GM21390 (cell line): Measurements from ENCODE around the gene ACOX3.
"Not testable (repeated sequence)": the region's sequence is repeated elsewhere in the genome, so short reads cannot be mapped to it uniquely, and the experiment has no call there.

ENCODE experiments used
- ATAC-seq: cut with Tn5 transposase; IDR thresholded peaks from one replicate; pipeline ENCODE4 v1.9.1; 2021; ENCODE audit not compliant: unreplicated experiment

Gene ACOX3

DNA sequence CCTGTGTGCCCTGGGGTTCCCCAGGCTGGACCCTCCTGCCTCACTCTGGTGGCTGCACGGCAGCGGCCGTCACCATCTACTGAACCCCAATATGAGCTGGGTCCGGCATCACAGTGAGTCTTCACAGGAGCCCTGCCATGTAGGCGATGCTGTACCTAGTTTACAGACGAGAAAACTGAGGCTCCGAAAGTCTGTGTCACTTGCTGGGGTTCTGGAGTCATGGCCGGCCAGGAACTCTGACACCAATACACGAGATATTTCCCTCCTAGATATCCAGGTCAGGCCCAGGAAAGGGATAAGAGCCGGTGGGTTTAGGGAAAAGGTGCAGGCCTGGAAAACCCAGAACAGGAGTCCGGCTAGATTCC, 96.6 kb downstream of the ACOX3 start:
- no peak for ATAC-seq

DNA sequence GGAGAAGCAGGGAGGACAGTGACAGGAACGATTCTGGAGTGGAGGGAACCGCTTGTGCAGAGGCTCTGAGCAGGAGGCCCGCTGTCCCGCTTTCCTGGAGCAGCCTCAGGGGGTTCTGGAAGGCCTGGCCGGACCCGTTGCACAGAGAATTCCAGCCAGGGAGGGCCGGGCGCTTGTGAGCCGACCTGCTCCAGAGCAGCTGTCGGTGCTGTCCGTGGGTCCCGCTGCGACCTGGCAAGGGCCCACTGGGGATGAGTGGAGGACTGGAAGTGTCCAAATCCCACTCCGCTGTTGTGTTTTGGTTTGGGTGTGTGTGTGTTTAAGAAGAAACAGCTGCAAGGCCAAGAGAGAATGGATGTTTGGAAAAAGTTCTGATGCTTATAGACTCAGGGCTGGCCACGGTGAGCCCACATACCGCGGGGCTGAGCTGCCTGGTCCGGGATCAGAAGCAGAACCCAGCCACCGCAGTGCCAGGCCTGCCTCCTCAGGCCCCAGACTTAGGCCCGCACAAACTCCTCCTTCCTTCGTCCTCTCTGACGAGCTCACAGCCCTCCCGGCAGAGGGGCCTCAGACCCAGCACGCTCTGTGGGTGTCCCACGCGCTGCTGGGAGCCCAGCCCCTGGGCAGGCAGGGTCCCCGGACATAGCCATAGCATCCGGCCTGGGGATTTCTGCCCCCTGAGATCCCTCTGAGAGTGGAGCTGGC, 97.1 kb downstream of the ACOX3 start:
- no peak for ATAC-seq

DNA sequence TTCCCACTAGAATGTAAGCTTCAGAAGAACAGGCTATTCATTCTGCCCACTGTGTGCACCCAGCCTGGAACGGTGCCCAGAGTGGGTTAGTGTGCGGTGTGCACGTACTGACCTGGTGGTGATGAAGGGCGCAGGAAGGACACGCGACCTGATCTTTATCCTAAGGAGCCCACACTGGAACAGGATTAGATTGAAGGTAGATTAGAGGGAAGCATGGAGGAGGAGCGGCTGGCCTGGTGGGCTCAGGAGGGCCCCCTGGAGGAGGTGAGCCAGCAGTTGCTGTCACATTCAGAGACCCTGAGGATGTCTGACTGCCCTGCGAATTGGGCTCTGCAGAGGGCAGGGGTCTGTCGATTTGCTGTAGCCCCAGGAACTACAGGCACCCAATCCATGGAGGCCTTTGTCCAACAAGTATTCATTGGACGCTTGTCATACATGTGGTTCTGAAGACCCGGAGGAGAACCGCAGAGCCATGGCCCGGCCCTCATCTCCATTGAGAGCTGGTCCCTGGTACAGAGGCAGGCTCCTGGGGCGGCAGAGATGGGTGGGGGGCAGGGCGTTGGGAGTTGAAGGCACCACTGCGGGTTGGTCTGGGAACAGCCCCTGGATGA, 97.8 kb downstream of the ACOX3 start:
- ATAC-seq, result no peak

DNA sequence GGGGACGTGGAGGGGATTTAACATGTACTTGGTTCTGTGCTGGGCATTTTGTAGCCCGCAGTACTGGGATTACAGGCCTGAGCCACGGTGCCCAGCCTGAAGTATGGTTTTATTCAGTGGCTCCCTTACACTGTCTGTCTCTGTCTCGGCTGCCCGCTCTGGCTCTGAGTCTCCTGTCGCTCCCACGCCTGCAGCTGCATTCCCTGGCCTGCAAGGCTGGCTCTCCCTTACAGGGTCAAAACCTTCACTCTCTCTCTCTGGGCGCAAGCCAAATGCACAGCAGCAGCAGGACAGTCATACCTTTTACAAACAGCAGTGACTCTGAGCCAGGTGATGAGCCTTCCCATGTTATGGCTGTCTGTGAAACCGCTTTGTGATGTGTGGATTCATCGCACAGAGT, 98.8 kb downstream of the ACOX3 start:
- no peak for ATAC-seq

DNA sequence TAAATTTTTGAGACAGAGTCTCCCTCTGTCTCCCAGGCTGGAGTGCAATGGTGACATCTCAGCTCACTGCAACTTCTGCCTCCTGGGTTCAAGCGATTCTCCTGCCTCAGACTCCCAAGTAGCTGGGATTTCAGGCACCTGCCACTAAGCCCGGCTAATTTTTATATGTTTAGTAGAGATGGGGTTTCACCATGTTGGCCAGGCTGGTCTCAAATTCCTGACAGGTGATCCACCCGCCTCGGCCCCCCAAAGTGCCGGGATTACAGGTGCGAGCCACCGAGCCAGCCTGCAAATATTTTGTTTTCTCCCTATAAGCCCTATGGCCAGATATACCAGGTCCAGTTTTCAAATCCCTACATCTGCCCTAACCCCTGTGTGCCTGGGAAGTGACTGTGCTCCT, 99.2 kb downstream of the ACOX3 start:
- ATAC-seq, result not testable (repeated sequence)

DNA sequence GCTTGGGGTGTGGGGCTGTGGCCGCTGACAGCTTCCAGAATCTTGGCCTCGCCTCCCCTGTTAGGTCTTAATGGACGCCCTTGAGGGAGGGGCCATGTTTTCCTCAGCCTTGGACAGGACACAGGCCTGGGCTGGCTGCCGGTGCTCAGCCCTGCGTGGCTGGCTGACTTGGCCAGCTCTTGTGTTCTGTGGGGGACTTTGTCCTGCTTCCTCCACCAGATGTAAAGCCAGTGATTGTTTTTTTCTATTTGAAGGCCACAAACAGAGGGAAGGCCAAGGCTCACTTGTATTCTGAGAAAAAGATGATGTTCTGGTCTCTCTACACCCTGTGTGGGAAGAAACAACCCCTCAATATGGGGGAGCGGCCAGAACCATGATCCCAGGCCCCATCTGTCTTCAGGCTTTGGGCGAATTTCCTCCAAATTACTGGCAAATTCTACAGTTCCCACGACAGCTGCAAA, 99.7 kb downstream of the ACOX3 start:
- no peak for ATAC-seq

DNA sequence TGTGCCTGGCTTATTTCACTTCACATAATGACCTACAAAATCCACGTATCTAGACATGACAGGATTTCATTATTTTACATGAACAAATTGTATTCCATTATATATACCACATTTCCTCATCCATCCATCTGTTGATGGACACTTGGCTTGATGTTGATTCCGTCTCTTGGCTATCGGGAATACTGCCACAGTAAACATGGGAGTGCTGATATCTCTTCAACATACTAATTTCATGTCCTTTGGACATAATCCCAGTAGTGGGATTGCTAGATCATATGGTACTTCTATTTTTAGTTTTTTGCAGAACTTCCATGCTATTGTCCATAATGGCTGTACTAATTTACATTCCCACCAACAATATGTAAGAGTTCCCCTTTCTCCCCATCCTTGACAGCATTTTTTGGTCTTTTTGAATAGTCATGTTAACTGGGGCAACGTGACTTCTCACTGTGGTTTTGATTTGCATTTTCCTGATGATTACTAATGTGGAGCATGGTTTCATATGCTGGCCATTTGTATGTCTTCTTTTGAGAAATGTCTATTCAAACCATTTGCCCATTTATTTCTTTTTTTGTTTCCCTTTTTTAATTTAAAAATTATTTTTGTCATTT, 102.1 kb downstream of the ACOX3 start:
- no peak for ATAC-seq

DNA sequence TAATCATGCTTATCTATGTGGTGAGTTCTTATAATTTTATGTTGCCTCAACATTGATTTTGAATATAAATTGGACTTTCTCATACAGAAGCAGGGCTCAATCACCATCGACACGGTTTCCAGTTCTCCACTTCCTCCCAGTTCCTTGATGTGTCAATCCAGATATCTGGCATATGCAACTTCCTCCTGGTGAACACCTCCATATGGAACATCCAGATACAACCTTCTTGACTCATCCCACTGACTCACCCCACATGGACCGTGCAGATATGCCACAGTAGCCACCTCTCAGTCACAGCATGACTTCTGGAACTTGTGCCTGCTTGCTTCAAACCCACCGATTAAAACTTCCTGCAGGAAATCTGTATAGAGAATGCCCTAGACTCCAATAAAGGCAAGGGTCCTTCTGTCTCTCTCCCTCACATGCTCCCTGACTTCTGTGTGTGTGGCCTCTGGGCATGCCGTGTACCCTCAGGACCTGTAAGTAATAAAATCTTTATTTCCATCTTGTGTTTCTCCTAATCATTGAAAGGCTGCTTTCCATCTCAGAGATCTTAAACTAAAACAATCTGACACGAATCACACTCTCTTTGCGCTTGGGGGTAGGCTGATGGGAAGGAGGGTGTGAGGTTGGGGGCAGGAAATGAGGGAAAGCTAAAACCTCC, 104.0 kb downstream of the ACOX3 start:
- ATAC-seq, result no peak

DNA sequence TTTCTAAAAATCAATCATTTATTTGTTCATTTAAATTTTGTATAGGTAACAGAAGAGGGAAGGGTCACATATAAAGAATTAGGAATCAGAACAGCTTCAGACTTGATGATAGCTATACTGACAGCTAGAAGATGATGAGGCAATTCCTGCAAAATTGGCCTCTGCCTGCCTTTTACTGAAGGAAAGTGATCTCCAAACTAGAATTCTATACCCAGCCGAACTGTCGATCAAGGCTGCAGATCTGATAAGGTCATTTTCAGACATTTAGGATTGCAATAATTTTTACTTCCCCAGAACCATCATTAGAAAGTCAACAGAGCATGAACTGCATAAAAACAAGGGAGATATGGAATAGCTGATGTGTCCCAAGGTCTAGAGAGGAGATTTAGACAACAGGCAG, 104.7 kb downstream of the ACOX3 start:
- no peak for ATAC-seq

DNA sequence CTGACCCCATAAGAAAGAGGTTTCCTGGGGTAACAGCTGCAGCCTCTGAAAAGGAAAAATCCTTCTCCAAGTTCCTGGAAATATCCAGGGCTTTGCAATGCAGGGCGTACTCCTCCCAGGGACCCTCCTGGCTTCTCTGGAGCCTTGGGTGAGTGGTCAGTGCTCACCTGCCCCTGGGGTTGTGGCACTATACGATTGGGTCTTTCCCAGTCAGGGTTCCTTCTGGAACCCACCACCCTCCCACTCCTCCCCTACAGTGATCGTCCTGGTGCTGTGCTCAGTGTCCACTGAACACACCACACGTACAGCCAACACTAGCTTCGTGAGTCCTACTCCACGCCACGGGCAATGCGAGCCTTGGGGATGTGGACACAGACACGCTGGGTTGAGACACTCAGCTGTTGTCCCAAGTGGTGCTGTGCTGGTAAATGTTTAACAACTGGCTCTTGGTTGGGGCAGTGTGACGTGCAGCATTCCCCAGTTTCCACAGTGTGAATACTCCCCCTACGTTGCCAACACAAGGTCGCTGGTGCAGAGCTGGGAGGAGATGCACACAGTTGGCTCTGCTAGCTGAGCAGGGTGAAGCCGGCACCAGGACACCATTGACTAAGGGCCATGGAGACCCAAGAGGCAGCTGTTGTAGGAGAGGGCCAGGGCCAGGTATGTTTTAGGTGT, 105.6 kb downstream of the ACOX3 start:
- no peak for ATAC-seq

DNA sequence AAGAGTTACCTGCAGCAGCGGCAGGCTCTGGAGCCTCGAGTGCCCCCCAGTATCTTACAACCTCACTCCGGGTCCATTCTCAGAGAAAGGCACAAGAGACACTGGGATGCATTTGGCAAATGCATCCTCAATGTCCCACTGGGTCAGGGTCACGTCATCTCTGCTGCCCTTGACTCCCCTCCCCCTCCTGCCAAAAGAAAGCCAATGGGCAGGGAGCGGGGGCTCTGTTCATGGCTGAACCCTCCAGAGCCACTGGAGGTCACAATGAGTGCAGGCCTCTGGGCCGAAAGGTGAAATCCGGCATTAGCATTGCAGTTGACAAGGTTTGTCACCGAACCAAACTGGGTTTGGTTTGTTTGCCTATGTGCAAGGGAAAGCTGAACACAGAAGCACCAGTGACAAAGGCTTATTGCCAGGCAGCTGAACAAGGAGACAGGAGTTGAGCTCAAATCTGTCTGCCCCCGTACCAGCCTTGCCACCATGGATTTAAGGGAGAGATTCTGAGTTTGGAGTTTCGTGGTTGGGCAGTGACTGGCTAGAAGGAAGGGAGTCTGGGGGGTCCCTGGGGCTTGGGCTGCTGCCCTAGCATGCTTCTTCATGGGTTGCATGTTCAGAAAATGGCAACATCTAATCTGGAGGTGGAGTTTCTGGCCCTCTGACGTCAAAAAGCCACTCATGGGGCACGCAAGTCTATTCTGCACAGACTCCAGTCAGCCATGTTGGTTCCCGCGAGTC, 106.6 kb downstream of the ACOX3 start:
- no peak for ATAC-seq

DNA sequence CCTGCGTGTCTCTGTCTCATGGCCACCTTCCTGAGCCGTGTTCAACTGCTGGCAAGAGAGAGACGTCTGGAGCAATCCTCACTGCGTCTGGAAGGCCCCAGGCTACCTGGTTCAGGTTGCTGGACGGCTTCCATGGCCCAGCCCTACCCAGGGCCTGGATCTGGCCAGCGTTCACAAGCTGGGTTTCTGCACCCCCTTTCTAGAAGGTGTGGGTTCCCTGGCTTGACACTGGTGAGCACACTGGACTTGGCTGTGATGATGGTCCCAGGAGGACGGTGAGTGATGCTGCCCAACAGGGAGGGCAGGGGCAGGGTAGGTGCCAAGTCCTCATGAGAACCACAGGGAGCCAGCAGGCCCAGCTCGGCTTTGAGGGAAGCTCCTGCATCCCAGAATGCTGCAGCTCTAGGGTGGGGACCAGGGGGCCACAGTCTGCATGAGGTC, 107.6 kb downstream of the ACOX3 start:
- no peak for ATAC-seq

DNA sequence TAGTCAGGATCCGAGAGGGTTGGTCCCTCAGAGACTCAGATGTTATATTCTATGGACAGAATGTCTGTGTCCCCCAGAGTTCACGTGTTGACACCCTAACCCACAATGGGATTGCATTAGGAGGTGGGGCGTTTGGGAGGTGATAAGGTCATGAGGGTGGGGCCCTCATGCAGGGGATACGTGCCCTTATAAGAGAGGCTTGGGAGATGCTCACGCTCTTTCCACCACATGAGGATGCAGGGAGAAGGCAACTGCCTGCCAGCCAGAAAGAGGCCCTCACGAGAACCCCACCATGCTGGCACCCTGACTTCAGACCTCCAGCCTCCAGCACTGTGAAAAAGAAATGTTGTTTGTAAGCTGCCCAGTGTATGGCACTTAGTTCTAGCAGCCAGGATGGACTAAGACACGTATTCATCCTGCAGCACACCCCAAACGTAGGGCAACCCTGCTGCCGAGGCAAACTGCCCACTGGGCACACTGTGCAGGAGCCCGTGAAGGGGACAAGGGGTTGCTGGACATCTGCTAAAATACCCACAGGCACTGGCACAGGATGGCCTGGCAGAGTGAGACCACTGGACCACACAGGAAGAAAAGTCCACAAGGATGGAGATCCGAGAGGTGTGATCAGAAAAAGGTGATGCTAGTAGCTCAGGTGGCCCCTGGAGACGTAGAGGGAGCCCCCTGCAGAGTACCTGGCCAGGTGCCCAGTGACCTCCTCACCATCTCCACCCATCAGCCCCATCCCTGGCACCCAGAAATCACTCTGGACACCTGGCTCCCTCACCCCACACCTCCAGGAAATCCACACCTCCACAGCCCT, 108.3 kb downstream of the ACOX3 start:
- no peak for ATAC-seq

DNA sequence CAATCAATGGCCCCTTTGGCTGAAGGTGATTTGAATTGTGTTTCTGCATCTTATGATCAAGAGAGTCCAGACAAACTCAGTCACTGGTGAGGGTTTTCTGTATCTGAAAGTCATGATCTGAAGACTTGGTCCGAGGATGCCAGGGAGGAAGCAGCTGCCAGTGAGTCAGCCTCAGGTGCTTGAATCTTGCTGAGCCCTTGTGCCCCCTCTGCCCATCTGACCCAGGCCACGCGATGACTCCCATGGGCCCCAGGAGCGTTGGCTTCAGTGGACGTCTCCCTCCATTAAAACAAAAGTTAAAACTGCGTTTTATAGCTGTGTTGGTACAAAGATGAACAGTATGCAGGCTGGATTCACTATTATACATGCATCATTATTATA, 109.0 kb downstream of the ACOX3 start:
- ATAC-seq, result no peak

DNA sequence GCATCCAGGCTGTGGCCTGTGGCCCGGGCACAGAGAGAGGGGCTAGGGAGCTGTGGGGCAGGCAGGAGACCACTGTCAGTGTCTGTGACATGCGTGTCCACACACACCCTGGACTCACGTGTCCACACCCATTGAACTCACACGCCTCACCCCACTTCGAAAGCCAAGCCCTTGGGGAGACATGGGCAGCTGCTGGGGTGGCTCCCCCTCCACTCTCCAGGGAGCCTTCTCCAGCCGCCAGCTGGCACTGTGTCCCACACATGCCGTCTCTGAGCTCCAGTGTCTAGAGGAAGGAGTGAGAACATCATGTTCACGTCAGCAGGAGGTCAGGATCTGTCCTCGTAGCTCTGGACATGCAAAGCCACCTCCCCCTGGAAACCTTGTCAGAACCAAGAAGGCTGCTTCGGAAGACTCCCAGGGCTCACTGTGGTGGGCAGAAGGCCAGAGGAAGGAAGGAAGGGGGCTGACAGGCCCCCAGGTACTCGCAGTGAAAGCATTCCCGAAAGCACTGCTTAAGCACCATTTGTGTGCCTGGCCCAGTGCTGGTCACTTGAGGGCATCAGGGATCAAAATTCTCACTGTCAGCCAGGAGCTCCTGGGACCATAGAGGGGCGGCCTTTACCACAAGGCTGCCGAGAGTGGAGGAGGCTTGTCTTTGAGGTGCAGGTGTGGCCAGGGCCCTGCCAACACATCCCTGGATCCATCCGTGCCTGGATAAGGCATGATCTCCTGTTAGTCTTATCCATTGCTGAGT, 109.5 kb downstream of the ACOX3 start:
- ATAC-seq, result no peak

DNA sequence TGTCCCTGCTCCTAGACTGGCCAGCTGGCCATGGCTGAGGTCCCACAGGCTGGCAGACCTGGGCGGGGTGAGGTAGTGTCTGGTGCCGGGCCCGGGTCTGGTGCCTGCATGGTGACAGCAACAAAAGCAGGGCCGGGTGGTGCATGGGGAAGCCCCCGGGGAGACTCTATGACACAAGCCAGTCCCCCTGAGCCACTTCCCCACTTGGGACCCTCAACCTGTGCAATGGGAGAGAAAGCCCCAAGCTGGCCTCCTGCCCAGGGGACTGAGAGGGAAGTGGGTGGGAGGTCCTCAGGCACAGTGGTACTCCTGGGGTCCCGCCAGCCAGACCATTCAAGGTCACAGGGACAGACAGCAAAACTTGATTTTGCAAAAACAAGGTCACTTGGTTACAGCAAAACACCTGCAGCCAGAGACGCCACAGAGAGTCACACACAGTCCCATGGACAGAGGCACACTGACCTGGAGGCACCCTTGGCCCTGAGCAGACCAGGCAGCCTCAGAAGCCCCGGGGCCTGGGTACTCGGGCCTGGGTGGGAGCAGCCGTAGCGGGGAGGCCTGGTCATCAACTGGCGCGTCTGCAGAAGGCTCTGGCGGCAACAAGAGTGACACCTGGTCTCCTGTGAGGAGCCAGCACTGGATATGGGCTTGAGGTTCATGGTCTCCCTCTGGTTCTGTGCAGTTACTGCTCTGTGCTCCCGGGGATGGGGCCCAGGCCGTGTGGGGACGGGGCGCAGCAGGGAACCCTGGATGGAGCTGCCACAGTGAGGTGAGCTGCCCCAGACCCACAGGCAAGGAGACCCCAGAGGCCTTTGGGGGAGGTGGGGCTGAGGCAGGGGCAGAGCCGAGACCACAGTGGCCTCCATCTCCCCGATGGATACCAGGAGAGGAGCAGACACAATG, 110.4 kb downstream of the ACOX3 start:
- ATAC-seq, result no peak

DNA sequence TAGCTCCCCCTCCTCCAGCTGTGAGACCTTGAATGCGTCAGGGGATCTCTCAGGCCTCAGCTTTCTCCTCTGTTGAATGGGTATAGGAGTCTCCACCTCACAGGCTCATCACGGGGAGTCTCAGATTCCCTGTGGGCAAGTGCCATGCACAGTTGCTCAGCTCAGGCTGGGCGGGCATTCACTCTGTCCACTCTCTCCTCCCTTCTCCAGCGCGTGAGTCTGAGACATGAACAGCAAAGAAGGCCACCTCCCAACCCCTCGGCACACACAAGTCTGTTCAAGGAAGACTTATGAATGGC, 111.0 kb downstream of the ACOX3 start:
- ATAC-seq, result no peak

DNA sequence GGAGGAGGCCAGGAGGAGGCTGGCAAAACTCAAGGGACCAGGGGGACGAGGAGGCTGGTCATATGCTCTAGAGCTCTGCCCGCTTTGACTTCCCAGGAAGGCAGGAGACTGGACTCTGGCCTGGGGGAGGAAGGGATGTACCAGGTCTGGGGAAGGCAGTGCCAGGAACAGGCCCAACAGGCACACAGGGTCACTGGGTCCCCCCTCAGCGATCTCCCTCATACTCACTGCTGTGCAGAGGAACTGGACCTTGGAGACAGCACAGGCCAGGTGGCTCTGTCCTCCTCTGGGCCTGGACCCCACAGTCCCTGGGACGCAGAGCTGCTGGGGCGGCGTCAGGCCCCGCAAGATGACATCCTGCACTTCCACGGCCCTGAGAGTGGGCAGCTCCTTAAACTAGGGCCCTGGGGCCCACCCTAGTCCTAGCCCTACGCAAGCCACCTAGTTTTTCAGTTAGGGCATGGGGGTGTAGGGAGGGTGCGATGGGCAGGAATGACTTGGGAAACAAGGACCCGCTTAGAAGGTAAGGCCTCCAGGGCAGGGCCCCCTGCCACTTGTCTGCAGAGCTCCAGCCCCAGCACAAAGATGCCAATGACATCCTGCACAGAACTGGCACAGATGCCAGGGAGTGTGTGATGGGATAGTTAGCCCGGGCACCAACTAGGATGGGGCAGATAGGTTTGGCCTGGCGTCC, 111.5 kb downstream of the ACOX3 start:
- no peak for ATAC-seq
